ENCODE results near the gene DCDC2C. TPM values are rescaled to one million over a fixed set of nuclear protein-coding genes. Genes with fewer than 3 reads are reported as not detected.
"Not testable (repeated sequence)": the region's sequence is repeated elsewhere in the genome, so short reads cannot be mapped to it uniquely, and the experiment has no call there.

The DCDC2C gene
- polyA plus RNA-seq, 12 donors, result 0.17 to 7.3 (median 0.34) TPM; not detected in 5

GRCh38 chr2:3771576-3771975, 68.2 kb downstream of the DCDC2C start:
- no peak for DNase-seq

DNA sequence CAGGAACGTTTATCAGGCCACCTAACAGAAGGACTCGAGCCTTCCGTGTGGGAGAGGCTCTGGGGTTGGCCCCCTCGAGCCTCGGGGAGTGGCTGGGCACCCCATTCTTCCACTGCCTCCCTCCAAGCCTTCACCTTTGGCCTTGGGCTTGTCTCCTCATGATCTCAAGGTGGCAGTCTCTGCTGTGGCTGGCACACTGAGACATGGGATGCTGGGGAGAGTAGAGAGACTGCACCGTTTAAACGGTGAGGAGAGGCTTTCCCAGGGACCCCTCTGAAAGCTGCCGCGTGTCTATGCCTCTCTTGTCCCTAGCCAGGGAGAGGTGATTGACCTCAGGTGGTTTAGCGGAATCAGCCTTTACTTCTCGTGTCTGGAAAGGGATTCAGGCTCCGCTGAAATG, 71.0 kb downstream of the DCDC2C start:
- no peak for DNase-seq

- DNase-seq, result no peak
These were observed 72.9 kb downstream of the DCDC2C start for GRCh38 chr2:3776311-3776710.

GRCh38 chr2:3777966-3778365, 74.6 kb downstream of the DCDC2C start:
- no peak for DNase-seq

DNA sequence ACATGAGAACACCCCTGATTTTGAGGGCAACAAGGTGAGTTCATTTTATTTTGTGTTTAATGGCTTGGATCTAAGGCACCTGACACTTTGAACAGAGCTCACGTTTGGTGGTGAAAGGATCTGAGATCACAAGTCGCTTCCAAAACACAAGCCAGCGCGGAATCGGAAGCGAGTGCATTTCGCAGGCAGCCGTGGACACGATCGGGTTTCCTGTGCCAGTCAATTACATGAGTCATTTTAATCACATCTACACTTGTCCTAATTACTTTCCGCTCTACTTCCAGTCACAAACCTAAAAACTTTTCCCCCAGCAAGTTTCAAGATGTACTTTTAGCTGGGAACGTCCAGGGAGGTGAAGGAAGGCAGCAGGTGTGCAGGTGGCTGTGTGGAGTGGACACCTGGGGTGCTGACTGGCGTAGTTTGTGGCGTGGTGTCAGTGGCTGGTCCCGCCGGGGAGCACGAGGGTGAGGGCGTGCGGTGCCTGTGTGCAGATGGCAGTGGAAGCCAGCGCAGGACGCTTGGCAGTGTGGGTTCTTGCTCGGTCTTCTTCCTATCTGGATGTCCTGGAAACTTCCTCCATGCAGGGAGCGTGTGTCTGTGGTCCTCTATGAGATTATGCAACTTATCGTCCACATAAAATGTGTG, 75.6 kb downstream of the DCDC2C start:
- DNase-seq, result no peak

GRCh38 chr2:3779496-3780049, 76.2 kb downstream of the DCDC2C start:
- DNase-seq, result no peak

- DNase-seq, result peak; percentile 58
These were observed 77.4 kb downstream of the DCDC2C start for GRCh38 chr2:3780477-3781402.

- no peak for DNase-seq
These were observed 81.4 kb downstream of the DCDC2C start for GRCh38 chr2:3784731-3785130.

GRCh38 chr2:3785220-3785889, 82.0 kb downstream of the DCDC2C start:
- DNase-seq, result no peak

DNA sequence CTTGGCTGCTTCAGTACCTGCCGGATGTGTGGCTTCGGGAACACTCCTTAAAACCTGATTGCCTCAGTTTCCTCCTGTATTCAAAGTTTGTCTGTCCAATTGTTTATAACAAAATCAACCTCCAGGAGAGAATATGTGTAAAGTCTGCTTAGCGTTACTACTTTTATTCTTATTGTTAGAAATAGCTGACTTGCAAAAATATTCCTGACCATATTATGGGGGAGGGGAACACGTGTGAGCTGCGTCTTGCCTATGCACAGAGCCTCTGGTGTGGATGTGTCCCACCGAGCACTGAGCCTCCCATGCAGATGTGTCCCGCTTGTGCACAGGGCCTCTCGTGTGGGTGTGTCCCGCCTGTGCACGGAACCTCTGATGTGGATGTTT, 82.5 kb downstream of the DCDC2C start:
- no peak for DNase-seq

DNA sequence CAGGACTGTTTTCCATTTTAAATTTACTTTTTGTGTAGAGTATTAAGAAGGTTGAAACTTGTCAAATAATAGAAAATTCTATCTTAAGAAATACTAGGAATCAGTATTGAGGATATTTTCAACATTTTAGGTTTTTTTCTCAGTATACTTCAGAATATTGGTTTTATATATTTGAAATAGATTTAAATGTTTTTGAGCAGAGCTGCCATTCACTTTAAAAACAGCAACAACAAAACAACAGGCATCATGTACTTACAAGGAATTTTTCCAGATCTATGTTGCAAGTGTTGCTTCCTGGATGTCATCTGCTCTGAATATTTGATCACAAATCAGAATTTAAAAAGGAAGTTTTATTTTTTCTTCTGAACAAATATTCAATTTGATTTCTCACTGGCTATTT, 84.4 kb downstream of the DCDC2C start:
- DNase-seq, result no peak

GRCh38 chr2:3789256-3789655, 85.9 kb downstream of the DCDC2C start:
- no peak for DNase-seq

DNA sequence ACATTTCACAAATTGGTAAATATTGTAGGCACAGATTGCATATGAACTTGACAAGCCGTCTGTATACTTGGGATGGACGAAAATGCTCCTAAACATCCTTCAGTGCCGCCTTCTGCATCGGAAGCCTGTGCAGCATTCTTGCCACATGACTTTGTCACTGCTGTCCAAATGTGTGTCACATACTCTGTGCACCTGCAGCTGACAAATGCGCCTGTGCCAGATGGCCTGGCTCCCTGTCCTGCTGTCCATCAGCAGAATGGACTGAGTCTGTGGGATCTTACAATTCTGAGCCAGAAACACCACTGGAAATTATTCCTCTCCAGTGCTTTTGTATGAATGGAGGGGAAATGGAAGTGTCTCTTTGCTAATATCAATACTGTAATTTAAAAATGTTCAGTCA, 89.9 kb downstream of the DCDC2C start:
- DNase-seq, result no peak

- no peak for DNase-seq
These were observed 98.1 kb downstream of the DCDC2C start for GRCh38 chr2:3801506-3801905.

- no peak for DNase-seq
These were observed 102.0 kb downstream of the DCDC2C start for GRCh38 chr2:3805201-3805939.

GRCh38 chr2:3806168-3806567, 102.8 kb downstream of the DCDC2C start:
- DNase-seq, result no peak

DNA sequence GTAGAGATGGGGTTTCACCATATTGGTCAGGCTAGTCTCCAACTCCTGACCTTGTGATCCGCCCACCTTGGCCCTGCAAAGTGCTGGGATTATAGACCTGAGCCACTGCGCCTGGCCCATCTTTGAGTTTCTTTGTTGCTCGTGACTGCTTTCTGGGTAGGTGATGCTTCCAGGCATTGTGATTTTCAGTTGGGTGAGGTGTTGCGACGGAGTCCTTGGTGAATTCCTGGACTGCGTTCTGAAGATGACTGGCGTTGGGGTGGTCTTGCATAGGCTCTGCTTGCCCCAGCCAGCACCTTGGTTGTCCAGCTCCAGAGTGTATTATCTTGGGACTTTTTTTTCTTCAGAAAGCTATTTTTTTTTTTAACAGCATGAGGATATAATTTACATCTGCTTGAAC, 103.4 kb downstream of the DCDC2C start:
- DNase-seq, result no peak

- no peak for DNase-seq
These were observed 104.5 kb downstream of the DCDC2C start for GRCh38 chr2:3807853-3808252.

- DNase-seq, result no peak
These were observed 111.4 kb downstream of the DCDC2C start for GRCh38 chr2:3814706-3815245.

DNA sequence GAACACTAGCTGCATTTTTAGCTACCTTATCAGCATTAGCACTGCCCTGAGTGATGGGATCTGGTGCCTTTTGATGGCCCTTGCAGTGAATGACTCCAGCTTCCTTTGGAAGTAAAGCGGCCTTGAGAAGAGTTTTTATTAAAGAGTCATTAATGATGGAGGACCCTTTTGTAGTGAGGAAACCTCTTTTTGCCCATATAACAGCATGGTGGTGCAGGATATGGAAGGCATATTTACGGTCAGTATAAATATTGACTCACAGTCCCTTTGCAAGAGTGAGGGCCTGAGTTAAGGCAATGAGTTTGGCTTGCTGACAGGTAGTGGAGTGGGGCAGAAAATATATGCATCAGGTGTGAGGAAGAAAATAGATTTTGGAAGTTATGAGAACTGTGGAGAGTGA, 113.8 kb downstream of the DCDC2C start:
- not testable (repeated sequence) for DNase-seq

- no peak for DNase-seq
These were observed 120.4 kb downstream of the DCDC2C start for GRCh38 chr2:3823748-3824147.
